Measurements from ENCODE around the gene TMEM132A.
A peak's percentile ranks its signal among the peaks of the same experiment; 100 is the strongest.
"Not testable (repeated sequence)": the region's sequence is repeated elsewhere in the genome, so short reads cannot be mapped to it uniquely, and the experiment has no call there.

Gene TMEM132A

GRCh38 chr11:60957188-60957587 lies 32.9 kb downstream of the TMEM132A start:
- DNase-seq (ENCODE audit: low read depth in 3 of 3): no peak

DNA sequence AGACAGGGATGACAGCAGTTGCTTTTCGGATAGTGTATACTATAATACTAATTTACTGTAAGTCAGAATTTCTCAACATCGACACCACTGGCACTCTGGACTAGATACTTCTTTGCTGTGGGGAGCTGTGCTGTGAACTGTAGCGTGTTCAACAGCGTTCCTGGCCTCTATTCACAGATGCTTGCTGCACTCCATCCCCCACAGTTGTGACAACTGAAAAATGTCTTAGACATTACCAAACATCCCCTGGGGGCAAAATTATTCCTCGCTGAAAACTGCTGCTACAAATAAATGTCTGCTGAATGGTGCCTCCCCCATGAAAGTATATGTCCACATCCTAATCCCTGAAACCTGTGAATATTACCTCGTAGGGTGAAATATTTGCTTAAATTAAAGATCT lies 35.2 kb downstream of the TMEM132A start:
- DNase-seq (ENCODE audit: low read depth in 3 of 3): no peak

DNA sequence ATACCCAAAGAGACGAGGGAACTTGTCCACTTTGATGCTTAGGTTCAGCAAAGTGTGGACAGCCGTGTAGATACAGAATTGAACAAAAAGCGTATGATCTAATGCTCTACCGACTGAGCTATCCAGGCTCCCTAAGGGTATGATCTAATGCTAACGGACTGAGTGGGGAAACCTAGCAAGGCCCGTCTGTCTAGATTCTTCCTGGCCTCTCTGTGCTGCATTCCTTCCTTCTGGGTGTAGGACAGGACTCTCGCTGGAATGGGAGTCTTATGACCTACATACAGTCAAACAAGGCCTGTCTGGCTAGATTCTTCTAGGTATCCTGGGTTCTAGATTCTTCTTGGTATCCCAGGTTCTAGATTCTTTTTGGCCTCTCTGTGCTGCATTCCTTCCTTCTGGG lies 36.1 kb downstream of the TMEM132A start:
- no peak for DNase-seq (ENCODE audit: low read depth in 3 of 3)

- DNase-seq (ENCODE audit: low read depth in 3 of 3): no peak
Observed at GRCh38 chr11:60964801-60965200, 40.5 kb downstream of the TMEM132A start.

GRCh38 chr11:60966890-60967289 lies 42.6 kb downstream of the TMEM132A start:
- no peak for DNase-seq (ENCODE audit: low read depth in 3 of 3)

GRCh38 chr11:60968223-60968622 lies 44.0 kb downstream of the TMEM132A start:
- no peak for DNase-seq (ENCODE audit: low read depth in 3 of 3)

DNA sequence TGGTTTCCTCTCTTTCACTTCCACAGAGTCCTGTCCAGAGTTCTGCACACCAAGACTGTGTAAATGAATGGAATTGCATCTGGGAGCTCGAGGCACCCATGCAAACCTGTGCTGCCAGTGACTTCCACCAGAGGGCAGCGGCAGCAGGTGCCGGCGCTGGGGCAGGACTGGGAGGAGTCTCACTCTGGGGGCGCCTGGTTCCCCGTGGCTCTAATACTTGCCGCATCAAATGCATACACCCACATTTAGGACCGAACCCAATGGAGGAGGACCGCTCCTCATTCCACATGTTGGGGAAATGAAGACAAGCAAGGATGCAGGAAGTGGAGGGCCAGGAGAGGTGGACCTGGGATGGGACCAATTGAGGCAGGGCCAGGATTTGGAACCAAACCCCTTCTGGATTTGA lies 46.1 kb downstream of the TMEM132A start:
- peak in 2 of 3 experiments; percentile 70 to 71 for DNase-seq (ENCODE audit: low read depth in 3 of 3)

DNA sequence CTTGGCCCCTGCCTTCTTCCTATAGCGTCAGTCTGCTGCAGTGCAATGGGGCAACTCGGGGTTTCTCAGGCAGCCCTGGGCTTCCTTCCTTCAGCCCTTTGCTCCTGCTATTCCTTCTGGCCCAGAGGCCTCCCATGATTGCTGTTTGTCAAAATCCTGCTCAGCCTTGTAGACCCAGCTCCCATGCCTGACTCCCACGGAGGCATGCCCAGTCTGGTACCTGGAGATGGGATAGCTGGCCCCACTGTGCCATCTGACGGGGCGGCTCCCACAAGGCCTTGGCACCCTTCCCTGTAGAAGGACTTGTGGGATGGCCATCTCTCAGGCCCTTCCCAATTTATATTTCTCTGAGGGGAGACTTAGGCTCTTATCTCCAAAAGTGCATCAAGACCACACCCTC lies 46.6 kb downstream of the TMEM132A start:
- no peak for DNase-seq (ENCODE audit: low read depth in 3 of 3)

DNA sequence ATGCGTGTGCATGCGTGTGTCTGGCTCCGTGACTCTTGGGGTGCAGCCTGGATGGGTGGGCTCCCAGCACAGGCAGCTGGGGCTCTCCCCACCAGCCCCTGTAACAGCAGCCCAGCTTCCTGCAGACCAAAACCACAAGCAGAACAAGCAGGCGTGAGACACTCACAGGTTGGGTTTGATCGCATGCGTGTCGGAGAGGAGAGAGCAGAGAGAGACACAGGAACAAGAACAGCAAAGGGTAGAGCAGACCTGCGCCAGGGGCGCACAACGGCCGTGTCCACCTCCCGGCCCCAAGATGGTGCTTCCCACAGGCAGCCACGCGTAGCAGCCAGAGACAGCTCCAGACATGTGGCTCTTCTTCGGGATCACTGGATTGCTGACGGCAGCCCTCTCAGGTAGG lies 47.3 kb downstream of the TMEM132A start, which contains the start of gene CD6:
CD6 (plus strand) TSS at position 161 of the 400 bp plus-strand sequence; CDS start at position 347, 186 bp downstream.
- DNase-seq (ENCODE audit: low read depth in 3 of 3): peak in 1 of 3 experiments; percentile 47

DNA sequence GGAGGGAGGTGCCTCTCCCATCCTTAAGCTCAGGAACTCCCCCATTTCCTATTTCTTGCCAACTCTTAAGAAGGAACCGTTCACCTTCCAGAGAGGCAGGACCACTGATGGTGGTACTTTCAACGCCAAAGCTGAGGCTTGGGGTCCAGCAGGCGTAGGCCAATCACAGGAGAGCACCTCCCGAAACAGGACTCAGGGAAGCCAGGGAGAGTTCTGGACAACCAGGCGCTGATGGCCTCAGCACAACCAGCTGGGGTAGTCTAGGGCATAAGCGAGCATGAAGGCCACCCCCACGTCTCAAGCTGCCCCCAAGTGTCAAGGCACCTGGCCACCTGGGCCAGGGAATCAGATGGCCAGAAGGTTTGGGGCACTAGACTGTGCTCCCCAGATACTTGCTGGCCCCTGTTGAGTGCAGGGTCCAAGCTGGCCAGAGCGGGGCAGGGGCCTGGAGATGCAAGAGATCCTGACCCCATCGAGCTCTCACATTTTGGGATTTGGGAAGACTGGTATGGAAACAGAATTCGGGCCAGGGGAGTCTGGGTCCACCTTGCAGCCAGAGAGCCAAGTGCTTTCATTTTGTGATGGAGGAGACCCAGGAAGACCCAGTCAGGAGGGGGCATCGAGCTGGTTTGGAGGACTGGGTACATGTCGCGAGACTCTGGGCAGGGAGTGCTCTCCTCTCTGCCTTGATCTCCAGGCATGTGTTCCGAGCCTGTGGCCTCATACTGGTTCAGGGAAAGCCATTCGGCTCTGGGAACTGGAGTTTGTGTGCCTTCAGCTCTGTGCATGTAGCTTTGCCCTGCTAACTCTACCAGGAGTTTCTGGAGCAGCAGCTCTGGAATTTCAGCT lies 48.1 kb downstream of the TMEM132A start:
- no peak for DNase-seq (ENCODE audit: low read depth in 3 of 3)

- DNase-seq (ENCODE audit: low read depth in 3 of 3): no peak
Observed at GRCh38 chr11:60973699-60974098, 49.4 kb downstream of the TMEM132A start.

- not testable (repeated sequence) for DNase-seq (ENCODE audit: low read depth in 3 of 3)
Observed at GRCh38 chr11:60974316-60974715, 50.1 kb downstream of the TMEM132A start.

GRCh38 chr11:60974726-60975125 lies 50.5 kb downstream of the TMEM132A start:
- DNase-seq (ENCODE audit: low read depth in 3 of 3): no peak

DNA sequence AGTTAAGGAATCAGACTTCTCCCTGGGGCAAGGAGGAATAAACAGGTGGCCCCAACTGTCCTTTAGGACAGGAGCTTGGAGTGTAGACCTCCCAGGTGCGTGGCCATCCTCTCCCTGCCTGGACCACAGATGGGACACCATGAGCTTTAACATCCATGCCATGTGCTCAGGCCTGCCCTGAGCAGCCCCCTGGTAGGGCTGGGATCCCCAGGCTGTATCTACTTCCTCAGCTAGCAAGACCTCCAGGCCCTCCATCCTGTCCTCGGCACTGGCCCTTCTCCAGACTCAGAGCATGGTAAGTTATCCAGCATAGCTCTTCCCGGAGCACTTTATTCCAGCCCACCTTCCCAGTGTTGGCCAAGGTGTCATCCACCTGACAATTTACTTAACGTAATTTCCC lies 53.0 kb downstream of the TMEM132A start:
- no peak for DNase-seq (ENCODE audit: low read depth in 3 of 3)

GRCh38 chr11:60977836-60978235 lies 53.6 kb downstream of the TMEM132A start:
- no peak for DNase-seq (ENCODE audit: low read depth in 3 of 3)

DNA sequence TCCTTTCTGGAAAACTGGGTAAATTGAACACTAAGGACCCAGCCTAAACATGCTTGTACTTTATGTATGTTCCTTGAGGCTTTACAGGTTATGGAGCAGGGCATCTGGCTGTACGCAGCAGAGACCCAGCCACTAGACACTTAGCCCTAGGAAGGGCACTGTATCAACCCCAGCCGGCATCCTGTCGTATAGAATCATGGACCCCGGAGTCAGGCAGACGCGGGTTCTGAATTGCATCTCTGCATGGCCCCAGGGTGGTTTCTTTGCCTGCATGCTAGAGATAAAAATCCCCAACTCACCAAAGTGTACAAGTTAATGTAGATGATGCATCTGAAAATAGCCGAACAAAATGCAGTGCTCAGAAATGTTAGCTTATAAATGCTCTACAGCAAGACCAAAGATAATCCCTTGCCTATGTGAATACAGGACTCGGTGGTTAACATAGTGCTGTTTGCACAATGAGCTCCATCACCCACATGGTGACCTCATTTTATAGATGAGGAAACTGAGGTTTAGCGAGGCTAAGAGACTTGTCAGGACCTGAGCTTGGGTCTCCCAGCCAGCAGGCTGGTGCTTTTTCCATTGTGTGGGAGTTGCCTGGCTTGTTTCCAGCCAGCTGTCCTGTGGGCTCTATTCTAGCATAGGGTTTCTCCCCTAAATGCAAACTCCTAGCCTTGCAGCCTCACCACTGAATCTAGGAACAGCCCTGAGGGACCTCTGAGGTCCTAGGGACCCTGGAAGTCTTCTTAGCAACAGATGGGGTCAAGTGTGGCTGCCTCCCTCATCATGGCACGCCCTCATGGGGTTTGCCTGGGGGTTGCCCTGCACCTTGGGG lies 54.5 kb downstream of the TMEM132A start:
- peak in 1 of 3 experiments; percentile 52 for DNase-seq (ENCODE audit: low read depth in 3 of 3)

DNA sequence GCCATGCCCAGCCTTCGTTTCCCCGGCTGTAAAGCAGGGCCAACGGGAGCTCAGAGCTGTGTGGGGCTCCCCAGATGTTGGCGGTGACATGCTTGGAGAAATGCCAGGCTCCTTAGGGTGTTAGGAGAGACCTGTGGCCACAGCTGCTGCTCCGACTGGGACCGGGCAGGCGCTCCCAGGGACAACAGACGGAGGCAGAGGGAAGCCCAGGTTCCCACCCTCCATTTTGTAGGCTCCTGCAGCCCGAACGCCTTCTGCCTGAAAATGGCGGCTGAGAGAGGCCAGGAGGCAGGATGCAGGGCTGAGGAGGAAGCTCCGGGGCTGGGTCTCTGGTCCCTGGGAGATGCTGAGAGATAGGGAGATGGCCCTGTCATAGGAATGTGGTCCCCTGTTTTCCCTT lies 57.3 kb downstream of the TMEM132A start:
- no peak for DNase-seq (ENCODE audit: low read depth in 3 of 3)

- no peak for DNase-seq (ENCODE audit: low read depth in 3 of 3)
Observed at GRCh38 chr11:60982184-60982583, 57.9 kb downstream of the TMEM132A start.

DNA sequence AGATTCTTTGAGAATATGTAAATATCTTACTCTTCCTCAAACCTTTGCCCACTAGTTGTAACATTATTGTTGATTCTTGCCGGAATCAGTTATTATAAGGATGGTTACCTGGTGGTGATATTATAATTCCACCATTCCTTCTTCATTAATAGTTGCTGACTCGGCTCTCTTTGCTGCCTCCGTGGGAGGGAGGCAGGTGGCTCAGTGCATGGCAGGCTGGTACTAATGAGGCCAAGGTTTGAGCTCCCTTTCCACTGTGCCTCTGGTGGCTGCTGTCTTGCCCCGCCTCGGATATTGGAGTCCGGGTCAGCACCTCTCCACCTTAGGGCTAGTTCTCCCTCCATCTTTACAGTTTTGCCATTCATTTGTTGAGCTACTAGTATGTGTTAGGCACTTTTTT lies 59.9 kb downstream of the TMEM132A start:
- DNase-seq (ENCODE audit: low read depth in 3 of 3): no peak

DNA sequence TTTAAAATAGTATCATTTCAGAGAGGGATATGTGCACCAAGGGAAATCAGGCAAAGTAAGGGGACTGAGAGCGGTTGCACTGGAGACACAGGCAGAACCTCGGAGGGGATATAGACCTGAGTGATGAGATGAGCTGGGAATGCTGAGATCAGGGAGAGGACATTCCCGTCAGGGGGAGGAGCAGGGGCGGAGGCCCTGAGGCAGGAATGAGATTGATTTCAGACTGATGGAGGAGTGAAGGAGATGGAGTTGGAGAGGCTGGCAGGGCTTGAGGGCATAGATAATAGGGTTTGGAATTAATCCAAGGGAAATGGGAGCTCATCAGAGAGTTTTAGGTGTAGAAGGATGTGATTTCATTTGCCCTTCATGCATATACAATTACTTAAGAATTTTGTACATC lies 60.4 kb downstream of the TMEM132A start:
- no peak for DNase-seq (ENCODE audit: low read depth in 3 of 3)

GRCh38 chr11:60985501-60985900 lies 61.2 kb downstream of the TMEM132A start:
- no peak for DNase-seq (ENCODE audit: low read depth in 3 of 3)
